Measurements from ENCODE around the gene MROH8.

MROH8 gene

GRCh38 chr20:37178839-37179682 is at the start of gene MROH8, which contains the start of gene RPN2:
TSS of gene MROH8 (minus strand) at chr20:37179548.
TSS of gene RPN2 (plus strand) at chr20:37179330. CDS start at chr20:37179357, 27 bp downstream.
- DNase-seq = peak; percentile 94

GRCh38 chr20:37228656-37229055 is 49.3 kb upstream of the MROH8 start:
- DNase-seq = no peak

DNA sequence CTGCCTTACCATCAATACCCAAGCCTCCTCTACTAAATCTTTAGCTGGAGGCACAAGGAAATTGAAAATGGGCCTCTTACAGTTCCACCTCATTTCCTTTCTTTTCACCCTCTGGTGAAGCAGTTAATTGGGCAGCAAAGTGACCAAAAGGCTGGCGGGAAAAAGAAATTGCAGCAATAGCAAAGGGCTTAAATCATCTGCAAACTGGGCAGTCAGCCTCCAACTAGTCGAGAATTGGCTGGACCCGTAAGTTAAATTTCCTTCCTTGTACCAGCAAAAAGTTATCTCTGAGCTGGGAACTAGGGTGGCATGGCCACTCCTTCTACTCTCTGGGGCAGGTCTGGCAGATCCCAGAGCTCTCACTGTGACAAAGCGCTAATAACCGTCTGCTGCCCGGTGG is 48.7 kb upstream of the MROH8 start:
- no peak for DNase-seq

DNA sequence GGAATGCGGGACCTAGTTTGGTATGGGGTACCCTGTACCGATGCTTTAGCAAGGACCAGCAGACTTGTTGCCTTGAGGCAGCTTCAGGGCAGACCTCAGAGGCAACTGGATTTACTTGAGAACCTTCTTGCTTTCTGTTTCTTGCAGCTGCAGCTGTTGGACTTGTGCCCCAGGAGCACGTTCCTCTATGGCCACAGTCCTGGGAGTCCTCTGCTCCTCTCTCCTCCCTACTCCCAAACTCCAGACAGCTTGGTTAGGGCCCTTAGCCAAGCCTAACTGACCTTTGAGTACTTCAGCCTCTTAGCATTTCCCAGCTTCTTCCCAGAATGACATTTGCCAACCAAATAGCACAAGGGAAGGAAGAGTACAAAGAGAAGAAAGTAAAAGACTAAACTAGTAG is 47.5 kb upstream of the MROH8 start:
- no peak for DNase-seq

DNA sequence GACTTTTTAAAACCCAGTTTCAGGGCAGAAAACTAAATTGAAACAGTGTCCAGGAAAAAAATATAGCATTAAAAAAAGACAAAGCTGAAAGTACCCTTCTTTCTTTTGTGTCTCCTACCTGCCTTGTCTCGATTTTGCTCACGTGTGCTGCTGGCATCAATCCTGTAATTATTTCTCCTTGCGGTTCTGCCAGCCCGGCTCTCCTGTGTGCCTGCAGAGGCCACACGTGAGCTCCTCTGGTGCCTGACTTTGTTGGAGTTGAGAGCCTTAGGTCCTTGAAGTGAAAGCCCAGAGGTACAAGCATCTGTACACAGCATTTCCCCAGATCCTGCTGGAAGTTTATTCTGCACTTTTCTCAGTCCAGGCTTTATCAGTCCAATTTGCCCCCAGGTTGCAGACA is 45.8 kb upstream of the MROH8 start:
- no peak for DNase-seq

- DNase-seq = no peak
Measured at GRCh38 chr20:37223053-37223452, 43.7 kb upstream of the MROH8 start.

DNA sequence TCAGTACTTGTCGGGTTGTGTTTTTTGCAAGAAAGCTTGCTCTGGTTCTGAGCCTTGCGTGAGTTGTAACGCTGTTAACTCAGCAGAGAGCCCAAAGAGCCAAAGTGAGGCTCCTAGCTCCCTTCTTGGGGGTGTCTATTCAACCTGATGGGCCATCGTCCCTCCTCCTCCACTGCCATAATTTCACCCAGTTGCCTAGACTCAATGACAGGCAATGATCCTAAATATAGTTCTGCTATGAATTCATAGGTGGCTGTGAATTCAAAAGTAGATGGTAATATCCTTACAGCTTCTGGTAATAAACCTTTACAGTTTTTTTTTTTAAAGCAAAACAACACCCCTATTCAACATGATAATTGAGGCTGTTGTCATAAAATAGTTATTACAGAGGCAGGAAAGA is 42.7 kb upstream of the MROH8 start:
- no peak for DNase-seq

DNA sequence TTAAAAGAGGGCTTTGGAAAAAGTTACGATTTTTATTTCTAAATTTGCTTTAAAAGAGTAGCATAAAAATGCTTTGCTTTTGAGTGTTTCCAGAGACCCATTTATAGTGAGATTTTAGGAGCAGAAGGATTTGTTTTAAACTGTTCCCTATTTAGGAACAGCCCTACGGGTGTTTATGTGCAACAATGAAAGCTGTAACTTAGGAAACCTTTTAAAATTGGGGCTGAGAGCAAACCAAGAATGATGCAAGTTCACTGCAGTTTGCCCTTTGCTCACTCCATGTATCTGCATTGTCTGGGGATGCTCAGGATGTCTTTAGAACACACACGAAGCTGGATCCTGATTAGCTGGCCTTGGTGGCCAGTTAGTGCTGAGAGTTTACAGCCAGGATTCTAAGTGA is 41.4 kb upstream of the MROH8 start:
- DNase-seq = no peak

DNA sequence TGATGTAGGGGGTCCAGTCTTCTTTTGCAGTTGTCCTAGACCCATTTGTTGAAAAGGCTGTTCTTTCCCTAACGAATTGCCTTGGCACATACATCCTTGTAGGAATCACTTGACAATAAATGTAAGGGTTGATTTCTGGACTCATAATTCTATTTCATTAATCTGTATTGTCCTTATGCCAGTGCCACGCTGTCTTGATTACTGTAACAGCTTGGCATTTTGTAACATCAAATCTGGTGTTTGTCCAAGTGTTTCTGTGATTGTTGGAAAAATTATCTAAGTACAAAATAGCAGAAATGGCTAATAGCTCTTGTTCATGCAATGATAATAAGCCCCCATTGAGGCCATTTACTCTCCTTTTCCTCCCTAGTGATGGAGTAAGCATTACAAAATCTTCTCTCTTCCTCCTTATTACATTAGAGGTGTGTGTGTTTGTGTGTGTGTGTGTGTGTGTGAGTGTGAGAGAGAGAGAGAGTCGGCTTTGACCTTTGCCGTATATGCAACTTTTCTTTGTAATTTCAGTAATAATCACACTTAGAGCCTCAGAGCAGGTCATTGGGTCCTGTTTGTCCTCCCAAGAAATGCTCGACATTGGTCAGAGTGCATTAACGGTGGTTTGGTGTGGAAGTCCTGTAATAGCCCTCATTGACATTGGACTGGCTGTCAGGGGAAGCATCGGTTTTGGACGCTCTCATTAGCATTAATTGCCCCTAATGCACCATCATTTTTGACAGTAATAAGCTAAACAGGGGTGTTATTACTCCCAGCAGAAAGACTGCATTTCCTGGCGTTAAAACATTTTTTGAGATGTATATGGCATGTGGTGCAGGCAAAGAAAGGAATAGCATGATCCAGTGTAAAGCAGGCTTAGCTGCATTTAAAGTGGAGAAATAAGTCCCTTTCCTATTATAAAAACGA is 40.7 kb upstream of the MROH8 start:
- DNase-seq = no peak

GRCh38 chr20:37218976-37219375 is 39.6 kb upstream of the MROH8 start:
- no peak for DNase-seq

GRCh38 chr20:37218441-37218840 is 39.1 kb upstream of the MROH8 start:
- DNase-seq = no peak

GRCh38 chr20:37209661-37210314 is 30.4 kb upstream of the MROH8 start:
- no peak for DNase-seq

GRCh38 chr20:37209193-37209592 is 29.8 kb upstream of the MROH8 start:
- DNase-seq = no peak

DNA sequence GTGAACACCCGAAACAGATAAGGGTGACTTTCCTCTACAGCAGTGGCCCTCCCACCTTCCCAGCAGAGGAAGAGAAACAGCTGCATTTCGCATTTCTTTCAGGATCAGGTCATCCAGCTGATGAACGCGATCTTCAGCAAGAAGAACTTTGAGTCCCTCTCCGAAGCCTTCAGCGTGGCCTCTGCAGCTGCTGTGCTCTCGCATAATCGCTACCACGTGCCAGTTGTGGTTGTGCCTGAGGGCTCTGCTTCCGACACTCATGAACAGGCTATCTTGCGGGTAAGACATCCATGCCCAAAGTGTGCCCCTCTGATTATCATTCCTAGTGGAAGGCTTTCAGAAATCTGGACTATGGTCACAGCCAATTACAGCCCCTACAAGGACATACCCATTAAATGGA is 27.8 kb upstream of the MROH8 start:
- DNase-seq = no peak

DNA sequence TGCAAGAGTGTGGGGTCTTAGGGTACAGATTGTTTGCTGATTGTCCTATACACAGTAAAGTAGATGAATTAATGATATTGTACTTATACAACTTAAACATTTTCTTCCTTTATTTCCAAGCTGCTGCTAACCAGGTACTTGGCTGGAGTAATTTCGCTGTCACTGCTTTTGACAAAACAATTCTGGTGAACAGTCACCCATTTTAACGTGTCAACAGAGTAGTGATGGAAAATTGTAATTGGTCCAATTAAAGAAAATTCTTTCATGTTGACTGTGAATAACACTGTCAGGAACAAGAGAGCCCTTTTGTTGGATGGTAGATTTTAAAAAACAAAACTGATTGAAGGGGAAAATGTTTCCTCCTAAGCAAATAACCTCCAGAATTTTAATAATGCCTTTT is 26.4 kb upstream of the MROH8 start:
- no peak for DNase-seq

DNA sequence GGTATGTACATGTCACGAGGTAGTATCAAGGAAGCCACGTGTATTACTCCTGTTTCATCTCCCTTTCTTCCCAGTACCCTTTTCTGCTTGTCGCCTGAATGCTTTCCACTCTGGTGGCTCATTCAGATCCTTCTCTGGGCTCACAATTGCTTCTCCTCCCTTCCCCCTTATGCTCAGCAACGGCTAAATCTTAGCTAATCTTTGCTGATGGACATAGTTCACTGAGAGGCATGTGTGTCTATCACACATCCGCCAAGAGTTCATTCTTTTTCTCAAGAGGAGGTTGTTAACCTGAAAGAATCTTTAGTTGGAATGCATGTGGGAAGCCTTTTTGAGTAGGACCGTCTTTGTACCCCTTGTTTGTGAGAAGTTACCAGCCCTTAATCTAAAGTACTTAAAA is 25.8 kb upstream of the MROH8 start:
- DNase-seq = no peak

DNA sequence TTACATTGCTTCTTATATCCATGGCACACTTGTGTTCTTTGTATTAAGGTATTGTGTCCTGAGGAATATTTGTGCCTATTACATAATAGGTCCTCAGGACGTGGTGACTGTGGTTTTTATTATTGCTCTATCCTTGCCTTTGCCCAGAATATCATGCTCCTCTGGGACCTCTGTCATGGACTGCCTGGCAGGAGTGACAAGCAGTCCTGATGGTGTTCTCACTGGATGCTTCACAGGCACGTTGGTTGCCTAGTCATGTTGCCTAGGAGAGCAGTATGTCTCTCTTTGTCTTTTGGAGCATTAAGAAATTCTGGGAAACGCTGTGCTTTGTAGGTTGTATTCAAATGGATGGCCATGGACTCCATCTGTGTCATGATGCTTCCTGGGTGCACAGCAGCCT is 24.7 kb upstream of the MROH8 start:
- DNase-seq = no peak

DNA sequence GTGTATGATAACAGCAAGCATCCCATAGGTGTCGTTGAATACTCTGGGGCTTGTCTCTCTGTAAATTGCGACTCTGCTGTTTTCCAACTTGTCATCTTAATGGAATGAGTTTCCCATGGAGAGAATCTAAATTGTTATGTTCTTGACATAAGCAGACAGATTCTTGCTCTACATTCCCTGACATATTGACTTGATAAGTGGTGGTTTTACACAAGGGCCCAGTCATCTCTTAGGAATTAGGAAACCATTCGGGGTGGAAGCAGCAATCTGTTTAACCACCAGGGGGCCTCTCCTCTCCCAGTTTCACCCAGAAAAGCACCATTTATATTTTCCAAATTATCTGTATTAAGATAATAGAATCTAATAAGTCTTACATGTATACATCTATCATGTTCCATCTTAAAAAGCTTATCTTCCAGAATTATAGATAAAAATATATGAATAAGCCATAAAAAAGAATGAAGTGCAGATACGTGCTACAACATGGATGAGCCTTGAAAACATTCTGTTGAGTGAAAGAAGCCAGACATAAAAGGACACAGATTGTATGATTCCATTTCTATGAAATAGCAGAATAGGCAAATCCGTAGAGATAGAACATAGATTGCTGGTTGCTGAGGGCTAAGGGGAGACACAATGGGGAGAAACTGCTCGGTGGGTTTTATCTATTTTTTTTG is 23.1 kb upstream of the MROH8 start:
- peak; percentile 24 for DNase-seq

GRCh38 chr20:37201827-37202162 is 22.4 kb upstream of the MROH8 start:
- no peak for DNase-seq

- DNase-seq = no peak
Measured at GRCh38 chr20:37200926-37201826, 21.8 kb upstream of the MROH8 start.

DNA sequence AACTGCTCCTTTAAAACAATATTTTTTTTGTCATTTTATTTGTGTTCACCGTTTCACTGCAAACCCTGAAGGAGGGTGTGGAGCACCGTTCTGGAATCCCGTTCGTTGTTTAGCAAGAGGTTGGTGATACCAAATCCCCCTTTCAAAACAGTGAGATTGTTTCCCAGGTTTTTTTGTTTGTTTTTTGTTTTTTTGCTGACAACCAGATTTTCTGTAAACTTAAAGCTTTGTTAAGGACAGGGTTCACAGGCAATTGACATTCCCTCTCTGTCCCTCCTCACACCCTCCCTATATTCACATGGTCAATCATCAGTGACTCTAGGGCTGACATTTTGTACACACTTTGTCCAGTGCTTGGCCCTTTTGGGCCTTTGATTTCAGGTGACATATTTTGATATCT is 21.0 kb upstream of the MROH8 start:
- DNase-seq = no peak
